GM18511 (cell line): ENCODE results near the gene ANKRD2.
A peak's percentile ranks its signal among the peaks of the same experiment; 100 is the strongest.
"Not testable (repeated sequence)": the region's sequence is repeated elsewhere in the genome, so short reads cannot be mapped to it uniquely, and the experiment has no call there.

Experiments
- ATAC-seq: cut with Tn5 transposase; IDR thresholded peaks from one replicate; pipeline ENCODE4 v1.9.1; 2021; ENCODE audit warnings: mild to moderate bottlenecking, moderate library complexity; ENCODE audit not compliant: unreplicated experiment

ANKRD2 gene

DNA sequence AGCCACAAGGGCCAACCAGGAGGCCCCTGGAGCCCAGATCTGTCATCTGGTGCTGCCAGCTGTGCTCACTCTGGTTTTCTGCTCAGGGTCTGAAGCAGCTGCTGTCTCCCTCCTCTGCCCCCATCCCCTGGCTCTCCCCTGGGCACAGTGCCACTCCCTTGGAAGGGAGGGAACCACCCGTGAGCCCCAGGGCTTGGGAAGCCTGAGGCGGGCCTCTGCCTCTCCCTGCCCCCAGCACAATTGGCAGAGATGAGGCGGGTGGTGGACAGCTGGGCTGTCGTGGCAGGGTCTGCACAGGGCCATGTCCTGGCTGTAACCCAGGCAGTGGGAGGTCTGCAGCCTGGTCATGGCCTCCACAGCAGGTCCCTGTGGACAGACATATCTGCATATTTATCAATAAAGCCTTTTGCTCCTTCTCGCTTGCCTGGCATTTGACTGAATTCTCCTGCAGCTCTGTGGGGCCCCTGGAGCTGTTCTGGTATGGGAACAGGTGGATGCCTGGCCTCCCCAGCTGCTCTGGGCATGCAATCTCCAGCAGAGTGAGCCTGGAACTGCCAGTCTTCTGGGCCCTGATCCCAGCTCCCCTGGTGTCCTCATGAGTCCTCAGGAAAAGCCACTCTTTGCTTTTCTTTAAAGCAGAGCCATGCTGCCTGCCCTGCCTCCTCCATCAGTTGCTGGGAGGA, 1.6 kb upstream of the ANKRD2 start:
- ATAC-seq = no peak

DNA sequence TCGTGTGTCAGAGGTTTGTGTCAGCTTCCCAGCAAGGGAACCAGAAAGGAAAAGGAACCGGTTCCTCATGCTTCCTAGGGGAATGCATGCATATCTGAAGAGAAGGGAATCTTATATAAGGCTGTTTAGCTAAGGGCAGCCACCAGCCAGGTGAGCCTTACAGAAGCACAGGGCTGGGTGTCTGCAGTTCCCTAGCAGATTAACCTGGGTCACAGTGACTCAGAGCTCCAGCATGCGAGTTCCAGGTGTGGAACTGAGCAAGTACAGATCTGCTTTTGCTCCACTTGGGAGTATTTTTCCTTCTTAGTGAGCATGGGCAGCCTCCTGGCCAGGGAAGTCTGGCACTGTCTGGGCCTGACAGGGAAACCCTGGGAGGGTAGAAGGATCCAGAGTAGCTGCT, 957 bp upstream of the ANKRD2 start:
- no peak for ATAC-seq

DNA sequence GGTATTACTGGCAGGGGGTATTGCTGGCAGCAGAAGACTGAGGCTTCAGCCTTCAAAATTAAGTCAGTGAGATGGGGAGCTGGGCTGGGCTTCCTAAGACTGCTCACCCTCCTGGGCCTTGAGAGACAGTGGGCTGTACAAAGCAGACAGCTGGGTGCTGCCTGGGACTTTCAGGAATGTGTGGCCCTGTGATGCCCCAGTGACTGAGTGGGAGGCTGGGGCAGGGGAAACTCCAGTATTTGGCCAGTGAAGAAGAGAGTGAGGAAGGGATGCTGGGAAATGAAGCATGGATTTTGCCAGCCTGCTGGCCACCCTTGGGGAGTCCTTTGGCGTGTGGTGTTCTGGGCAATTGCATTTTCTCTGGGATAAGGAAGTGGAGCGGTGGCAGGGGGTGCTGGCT, 442 bp downstream of the ANKRD2 start:
- no peak for ATAC-seq

DNA sequence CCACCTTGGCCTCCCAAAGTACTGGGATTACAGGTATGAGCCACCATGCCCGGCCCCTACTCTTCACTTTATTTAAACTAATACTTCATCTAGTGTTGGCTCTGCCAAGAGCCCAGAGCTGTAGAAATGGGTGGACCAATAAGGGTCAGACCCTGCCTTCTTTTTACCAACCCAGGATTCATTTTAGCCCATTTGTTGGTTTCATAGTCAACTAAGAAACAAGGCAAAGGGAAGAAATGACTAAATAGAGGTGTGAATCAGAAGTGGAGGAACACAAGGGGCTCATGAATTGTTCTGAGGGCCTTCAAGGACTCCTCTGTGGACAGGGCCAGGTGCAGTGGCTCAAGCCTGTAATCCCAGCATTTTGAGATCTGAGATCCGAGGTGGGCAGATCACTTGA, 1.1 kb downstream of the ANKRD2 start:
- no peak for ATAC-seq

DNA sequence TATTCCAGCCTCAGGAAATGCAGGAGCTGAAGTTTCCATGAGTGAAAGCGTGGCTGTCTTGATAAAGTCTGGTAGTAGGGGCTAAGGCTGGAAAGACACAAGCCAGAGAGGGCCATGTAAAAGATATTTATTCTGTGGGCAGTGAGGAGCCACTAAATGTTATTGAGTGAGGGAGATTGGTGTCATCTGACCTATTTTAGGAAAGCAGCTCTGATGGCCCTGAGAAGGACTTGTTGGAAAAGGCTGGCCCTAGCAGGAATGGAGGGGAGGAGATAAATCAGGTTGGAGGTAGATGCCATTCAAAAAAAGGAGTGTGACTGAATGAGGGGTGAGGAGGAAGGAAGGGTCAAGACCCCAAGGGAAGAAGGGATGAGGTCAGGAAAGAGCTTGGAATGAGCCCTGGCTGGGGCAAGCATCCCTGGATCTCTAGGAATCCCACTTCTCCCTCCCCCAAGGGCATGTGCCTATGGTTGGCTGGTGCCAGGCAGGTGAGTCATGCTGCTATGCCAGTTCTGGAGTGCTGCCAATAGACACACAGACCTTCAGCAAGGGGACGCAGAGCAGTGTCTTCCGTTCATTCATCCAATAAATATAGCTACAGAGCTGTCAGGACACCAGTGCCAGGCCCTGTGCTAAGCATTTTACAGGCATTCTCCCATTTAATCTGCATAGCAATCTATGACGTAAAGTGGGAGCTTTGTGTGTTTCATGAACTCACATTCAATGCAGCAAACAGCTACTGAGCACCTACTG, 2.0 kb downstream of the ANKRD2 start:
- ATAC-seq = no peak

DNA sequence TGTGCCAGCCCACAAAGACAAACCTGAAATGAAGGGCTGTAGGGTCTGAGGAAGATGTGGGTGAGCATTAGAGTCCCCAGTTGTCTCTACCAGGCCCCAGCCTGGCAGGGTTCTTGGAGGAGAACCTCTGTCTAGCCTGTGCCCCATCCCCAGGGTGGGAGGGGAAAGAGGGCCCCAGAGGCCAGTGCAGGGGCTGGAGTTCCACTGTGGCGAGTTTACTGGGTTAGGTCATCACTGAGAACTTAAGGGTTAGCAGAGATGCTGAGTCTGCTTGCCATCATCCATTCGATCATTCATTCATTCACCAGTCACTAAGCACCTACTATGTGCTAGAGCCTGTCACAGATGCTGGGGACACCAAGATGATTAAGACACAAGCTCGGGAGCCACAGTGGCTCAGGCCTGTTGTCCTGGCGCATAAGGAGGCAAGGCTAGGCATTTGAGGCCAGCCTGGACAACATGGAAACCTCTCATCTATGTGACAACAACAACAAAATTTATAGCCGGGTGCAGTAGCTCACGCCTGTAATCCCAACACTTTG, 2.6 kb downstream of the ANKRD2 start:
- no peak for ATAC-seq

DNA sequence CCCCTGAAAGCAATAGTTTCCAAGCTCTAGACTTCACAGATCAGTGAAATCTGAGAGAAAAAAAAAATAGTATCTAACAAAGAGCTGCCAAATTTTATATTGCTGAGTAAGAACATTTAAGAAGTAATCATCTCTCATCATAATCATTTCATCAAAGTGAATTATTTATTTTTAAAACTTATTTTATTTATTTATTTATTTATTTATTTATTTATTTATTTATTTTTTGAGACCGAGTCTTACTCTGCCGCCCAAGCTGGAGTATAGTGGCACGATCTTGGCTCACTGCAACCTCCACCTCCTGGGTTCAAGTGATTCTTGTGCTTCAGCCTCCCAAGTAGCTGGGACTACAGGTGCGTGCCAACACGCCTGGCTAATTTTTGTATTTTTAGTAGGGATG, 3.9 kb downstream of the ANKRD2 start:
- not testable (repeated sequence) for ATAC-seq

DNA sequence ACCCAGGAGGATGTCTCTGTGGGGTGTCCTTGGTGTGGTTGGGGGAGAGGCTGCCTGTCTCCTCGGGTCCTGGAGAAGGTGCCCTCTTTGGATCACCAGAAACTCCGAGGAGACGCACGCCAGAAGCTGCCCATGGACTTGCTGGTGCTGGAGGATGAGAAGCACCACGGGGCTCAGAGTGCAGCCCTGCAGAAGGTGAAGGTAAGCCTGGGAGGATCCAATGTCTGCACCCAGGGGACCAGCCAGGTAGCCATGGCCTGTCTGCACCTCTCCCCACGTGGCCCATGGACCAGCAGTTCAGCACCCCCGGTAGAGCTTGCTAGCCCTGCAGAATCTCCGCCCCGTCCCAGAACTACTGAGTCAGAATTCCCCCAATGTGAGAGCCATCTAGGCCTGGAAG, 5.1 kb downstream of the ANKRD2 start:
- no peak for ATAC-seq

DNA sequence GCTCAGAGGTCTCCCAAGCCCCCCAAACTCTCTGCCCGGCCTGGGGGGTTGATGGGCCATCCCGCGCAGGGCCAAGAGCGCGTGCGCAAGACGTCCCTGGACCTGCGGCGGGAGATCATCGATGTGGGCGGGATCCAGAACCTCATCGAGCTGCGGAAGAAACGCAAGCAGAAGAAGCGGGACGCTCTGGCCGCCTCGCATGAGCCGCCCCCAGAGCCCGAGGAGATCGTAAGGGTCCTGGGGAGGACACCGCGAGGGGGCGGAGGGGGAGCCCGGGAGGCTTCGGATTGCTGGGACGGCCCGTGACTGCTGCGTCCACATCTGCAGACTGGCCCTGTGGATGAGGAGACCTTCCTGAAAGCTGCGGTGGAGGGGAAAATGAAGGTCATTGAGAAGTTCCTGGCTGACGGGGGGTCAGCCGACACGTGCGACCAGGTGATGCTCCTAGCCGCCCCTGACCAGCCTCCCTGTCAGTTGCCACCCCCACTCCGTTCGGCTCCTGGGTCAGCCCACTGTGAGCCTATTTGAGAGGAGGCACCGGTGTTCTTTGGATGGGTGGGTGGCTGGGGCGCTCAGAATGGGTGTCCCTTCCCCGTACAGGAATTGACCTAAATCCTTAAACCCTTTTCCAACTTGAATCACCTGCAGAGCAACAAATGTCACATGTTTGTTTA, 5.7 kb downstream of the ANKRD2 start:
- ATAC-seq = no peak

DNA sequence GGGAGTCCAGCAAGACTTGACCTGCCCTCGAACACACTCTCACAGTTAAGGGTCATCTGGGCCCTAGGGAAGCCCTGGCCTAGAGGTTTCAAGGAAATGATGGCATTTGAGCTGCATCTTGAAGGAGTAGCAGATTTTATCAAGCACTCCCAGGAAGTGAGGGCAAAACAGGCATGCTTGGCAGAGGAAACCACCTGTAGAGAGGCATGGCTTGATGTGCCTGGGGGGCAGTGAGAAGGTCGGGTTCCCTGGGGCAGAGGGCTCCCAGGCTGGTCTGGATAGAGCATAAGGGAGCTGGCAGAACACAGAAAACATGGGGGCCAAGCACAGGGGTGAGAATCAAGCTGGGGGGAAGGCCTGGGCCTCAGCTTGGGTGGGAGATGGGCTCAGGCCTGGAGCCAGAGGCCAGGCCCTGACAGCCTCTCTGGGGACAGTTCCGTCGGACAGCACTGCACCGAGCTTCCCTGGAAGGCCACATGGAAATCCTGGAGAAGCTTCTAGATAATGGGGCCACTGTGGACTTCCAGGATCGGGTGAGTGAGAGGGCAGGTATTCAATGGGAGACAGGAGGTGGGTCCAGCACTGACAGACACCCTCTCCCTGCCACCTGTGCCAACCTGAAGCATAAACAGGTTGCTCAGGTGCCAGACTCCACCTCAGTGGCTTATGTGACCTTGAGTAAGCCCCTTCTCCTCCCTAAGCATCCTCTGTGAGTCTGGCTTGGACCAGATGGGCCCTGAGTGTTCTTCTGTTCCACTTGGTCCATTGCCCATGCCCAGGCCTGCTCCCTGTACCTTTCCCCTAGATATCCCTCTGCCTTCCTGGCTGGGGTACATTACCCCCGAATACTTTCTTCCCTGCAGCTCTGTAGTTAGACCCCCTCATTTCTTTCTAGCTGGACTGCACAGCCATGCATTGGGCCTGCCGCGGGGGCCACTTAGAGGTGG, 8.1 kb downstream of the ANKRD2 start:
- no peak for ATAC-seq

DNA sequence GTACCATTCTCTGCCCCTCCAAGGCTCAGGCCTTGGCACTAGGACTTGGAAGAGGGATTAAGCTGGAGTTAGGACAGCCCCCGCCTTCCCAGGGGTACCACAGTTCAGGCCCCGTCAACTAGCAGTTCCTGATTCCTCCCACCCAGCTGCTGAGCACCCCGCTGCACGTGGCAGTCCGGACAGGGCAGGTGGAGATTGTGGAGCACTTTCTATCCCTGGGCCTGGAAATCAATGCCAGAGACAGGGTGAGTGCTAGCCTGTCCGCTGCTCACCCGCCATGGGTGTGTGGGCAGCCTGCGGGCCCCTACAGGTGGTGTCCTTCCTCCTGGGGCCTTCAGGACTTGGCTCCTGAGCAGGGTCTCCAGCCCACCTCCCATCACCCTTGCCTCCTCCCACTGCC, 9.6 kb downstream of the ANKRD2 start:
- no peak for ATAC-seq

DNA sequence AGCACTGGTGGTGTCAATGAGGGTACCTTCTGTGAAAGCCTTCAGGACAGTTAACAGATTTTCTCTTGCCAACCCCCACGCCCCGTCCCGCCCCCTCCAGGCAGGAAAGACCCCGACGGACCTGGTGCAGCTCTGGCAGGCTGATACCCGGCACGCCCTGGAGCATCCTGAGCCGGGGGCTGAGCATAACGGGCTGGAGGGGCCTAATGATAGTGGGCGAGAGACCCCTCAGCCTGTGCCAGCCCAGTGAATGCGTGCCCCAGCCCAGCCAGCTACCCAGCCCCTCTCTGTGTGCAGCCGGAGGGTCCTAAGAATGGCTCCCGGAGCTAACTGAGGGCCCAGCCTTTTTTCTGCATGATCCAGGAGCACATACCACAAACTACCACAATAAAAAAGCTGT, 10.9 kb downstream of the ANKRD2 start:
- ATAC-seq = no peak

DNA sequence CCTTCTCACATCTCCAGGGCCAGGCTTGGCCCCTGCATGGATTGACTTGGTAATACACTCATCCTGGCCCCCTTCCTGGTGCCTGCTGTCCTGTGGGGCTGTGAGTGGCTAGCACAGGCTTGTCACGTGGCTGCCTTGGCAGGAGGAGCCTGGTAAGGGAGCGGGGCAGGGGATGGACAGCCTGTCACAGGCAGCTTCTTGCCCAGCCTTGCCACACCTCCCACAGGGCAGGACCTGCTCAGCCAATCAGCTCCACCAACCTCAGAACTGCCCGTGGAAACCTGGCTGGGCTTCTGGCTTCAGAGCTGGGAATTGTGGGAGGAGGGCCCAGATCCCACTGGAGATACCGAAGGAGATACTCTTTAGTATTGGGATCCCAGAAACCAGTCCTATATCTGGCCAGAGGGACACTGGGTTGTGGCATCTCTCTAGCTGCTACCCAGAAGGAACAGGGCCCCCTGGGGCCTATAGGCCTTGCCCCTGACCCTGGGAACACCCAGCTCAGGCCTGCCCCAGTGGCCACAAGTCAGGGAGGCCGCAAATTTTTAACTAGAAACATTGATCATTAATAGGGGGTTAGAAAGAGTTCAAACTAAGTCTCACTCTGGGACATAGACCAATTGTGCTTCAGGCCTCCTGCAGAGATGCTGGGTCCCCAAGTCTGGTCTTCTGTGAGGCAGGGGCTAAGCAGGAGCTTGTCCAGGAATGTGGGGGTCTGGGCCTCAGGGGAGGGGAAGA, 11.7 kb downstream of the ANKRD2 start, which contains the start of gene HOGA1:
Gene HOGA1 (plus strand): TSS at position 330 of the 738 bp plus-strand sequence. CDS start 315 bp downstream, at position 645.
- ATAC-seq = peak; percentile 86

DNA sequence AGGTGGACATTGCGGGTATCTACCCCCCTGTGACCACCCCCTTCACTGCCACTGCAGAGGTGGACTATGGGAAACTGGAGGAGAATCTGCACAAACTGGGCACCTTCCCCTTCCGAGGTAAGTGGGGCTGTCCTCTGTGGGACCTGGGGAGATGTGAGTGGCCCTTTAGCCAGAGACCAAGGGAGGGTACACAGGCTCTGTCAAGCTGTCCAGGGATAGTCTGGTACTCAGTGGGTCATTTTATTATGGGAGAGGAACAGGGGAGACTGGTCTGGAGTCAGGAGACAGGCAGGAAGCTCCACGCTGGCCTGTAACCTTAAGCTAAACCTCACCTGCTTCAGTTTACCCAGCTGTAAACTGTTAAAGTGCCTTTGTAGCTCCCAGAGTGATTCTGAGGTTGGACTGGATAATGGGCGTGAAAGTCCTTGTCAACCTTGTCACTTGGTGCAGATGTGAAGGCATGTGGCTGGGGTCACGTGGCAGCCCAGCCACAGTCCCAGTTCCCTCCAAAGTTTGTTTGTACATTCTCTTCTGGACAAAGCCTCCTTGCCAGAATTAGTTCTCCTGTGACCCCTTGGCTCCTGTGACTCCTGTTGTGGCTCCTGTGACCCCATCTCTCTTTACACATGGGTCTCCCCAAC, 12.3 kb downstream of the ANKRD2 start:
- ATAC-seq = no peak

DNA sequence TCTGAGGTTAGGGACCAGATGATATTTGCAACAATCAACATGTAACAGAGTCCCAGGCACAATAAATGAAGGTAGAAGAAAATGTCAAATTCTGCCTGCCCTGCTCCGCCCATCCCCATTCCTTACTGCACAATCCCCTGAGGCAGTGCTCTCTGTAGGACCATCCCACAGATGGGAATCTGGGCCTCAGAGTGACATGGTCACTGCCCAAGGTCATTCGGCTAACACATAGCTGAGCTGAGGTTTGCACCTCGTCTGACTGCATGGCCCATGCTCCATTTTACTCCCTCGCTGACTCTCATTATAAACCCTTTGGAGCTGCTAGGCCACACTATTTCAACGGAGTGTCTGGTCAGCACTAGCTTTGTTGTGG, 12.8 kb downstream of the ANKRD2 start:
- no peak for ATAC-seq

DNA sequence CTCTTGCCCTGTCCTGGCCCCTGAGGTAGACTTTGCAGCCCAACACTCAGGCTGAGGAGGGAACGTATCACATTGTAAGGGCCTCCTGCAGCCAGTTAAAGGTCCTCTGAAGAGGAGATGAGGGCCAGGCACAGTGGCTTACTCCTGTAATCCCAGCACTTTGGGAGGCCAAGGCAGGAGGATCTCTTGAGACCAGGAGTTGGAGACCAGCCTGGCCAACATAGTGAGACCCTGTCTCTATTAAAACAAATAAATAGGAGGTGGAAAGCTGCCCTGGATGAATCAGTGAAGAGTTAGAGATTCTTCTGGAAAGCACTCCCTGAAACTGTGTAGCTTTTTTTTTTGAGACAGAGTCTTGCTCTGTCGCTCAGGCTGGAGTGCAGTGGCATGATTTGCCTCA, 14.6 kb downstream of the ANKRD2 start:
- ATAC-seq = no peak

DNA sequence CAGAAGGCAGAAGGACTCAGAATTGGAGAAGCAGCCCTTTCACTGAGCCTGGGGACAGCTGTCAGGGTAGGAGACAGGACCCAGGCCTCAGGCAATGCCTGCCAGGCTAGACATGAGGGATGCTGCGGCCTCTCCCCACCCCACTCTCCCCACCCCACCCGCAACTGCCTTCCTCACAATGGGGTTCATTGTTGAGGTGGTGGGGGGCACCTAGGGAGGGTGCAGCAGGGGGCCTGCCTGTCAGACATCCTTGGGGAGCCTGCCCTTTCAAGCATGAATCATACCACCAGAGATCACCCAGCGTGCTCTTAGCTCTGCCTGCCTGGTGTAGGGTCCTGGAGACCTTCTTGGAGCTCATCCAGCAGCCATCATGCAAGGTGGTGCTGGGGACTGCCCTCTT, 16.9 kb downstream of the ANKRD2 start, which contains the start of gene C10orf62:
Gene C10orf62 (plus strand): TSS at position 243 of the 400 bp plus-strand sequence. CDS start 177 bp downstream, outside the sequence.
- ATAC-seq = no peak

DNA sequence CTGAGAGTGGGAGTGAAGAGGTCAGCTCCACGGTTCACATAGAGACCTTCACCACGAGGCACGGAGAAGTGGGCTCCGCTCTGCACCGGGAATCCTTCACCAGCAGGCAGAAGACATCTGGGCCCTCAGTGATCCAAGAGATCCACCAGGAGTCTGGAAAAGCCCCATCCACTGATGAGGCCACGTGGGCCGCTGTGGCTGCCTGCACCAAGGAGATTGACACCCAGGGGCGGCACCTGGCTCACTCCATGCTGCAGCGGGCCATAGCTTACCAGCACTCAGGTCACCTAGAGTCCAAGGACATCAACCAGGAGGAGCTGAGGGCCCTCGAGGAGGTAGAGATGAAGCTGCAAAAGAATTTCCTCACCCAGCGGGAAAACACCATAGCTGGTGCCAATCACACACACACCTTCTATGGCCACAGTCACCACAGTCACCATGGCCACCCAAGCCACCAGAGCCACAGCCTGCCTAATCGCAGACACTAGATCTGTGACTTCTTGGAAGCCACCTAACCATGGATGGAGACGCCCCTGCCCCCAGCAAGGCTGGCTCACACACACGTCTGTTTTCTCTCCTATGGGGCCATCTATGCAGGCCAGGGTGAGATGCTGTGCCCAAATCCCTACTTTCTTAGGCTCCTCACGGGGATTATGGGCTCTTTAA, 17.6 kb downstream of the ANKRD2 start:
- no peak for ATAC-seq
